GM12872 (cell line): ENCODE results near the gene BTBD19.

Experiments
- CTCF ChIP-seq: IDR thresholded peaks from 3 replicates; pipeline ENCODE4 v1.5.1; 2011; ENCODE audit warnings: low read depth, mild to moderate bottlenecking, low read length, moderate library complexity; ENCODE audit not compliant: insufficient read depth

The BTBD19 gene

GRCh38 chr1:44808063-44808937 lies at the start of gene BTBD19:
Gene BTBD19, plus strand, starts transcription at chr1:44808523. Its CDS starts 298 bp downstream, at chr1:44808821.
- TF ChIP-seq CTCF, result no peak

GRCh38 chr1:44759077-44759476 lies 49.2 kb upstream of the BTBD19 start:
- TF ChIP-seq CTCF, result no peak

- no peak for TF ChIP-seq CTCF
Measured at GRCh38 chr1:44760876-44761275, 47.4 kb upstream of the BTBD19 start.

- TF ChIP-seq CTCF, result no peak
Measured at GRCh38 chr1:44775078-44775929, 33.0 kb upstream of the BTBD19 start, which contains the start of gene RPS8. Gene RPS8, plus strand, starts transcription at chr1:44775540. Its CDS starts 57 bp downstream, at chr1:44775597.

GRCh38 chr1:44775930-44776729 lies 32.2 kb upstream of the BTBD19 start:
- no peak for TF ChIP-seq CTCF

GRCh38 chr1:44776730-44777068 lies 31.6 kb upstream of the BTBD19 start:
- no peak for TF ChIP-seq CTCF
